Stimulated activated CD4-positive, alpha-beta T cell treated with anti-CD3 and anti-CD28 coated beads, Interleukin-15, amount 100 ng/mL, for 48 hours (primary cell): Measurements from ENCODE around the gene NGEF.

Experiments
- DNase-seq, 2 donors: peaks; one replicate each; pipeline ENCODE4 v3.0.0-alpha.2; 2020; ENCODE audit warnings: low read depth in 2 of 2

The NGEF gene

DNA sequence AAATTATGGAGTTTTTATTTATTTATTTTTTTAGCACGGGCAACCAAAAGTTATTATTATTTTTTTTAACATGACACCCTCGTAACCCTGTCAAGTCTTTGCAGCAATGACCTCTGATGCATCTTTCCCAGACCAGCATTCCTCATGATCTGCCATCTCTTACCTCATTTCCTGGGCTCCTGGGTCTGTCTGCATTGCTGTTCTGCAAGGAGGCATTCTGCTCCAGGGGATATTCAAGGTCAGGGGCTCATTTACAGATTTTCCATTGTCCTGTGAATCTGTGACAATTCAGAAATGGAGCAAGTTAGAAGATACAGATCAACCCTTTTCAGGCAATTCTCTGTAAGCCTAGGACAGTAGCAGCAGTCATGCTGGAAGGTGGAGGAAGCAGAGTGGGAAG lies 43.0 kb downstream of the NGEF start:
- no peak for DNase-seq

GRCh38 chr2:232967474-232967873 lies 45.6 kb downstream of the NGEF start:
- no peak for DNase-seq

DNA sequence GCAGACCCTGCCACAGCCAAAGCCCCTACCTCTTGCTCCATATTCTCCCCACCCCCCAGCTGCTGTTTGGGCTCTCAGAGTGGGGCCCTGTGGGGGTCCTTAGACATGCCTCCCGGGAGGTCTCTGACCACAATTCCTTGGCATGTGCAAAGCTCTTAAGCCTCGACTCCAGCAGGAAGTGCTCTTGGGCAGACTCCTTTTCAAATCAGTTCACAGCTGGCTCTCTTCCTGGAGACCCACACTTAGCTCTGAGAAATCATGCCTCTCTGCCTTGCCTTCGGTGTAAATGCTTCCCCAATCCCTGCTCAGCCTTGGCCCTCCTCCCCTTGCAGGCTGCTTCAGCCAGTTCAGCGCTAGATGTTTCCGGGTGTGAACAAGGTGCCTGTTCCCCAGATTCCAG lies 46.9 kb downstream of the NGEF start:
- no peak for DNase-seq

DNA sequence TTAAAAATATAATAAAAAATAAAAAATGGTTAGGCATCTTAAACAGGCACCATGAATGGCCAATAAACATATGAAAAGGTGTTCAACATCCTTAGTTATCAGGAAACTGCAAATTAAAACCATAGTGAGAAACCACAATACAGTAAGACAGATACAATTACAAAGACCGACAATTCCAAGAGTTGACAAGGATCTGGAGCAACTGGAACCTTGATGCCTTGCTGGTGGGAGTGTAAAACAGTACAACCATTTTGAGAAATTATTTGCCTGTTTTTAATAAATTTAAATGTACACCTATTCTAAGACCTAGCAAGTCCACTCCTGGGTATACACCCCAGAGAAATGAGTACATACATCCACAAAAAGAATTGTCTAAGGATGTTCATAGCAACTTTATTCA lies 49.1 kb downstream of the NGEF start:
- DNase-seq, result no peak

DNA sequence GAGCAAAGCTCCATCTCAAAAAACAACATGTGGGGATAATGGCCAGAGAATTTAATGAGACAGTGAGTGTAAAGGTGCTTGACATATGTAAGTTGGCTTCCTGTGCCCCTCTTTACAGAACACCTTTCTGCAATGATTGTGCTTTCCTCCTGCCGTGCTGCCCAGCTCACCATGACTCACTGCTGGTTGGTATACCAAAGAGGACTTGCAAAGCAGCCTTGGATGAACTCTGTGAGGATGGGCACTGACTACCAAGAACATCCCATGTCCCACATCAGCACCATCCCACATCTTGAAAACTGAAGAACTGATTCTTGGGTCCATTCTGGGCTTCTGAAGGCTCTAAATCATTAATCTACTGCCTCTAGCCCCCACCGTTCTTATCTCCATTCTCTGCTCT lies 52.2 kb downstream of the NGEF start:
- DNase-seq, result no peak

GRCh38 chr2:232959139-232959538 lies 53.9 kb downstream of the NGEF start:
- no peak for DNase-seq

DNA sequence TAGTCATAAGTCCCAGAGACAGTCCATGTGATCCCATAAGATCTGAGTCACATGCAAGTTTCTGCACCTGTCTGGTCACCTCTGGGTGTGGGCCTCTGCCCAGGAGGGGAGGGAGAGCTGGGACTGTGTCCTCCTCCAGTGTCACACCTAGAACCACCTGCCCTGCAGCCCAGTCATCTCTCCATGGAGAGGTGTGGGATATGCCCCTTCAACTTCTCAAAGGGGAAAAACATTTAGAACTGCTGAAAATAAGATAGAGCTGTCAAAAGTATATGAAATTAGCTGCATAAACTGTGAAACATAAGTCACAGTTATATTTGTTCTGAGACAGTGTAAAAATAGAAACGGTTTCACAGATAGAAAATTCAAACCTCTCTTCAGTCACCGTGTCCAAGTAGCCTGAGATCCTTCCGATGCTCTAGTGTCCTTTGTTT lies 55.4 kb downstream of the NGEF start:
- no peak for DNase-seq

DNA sequence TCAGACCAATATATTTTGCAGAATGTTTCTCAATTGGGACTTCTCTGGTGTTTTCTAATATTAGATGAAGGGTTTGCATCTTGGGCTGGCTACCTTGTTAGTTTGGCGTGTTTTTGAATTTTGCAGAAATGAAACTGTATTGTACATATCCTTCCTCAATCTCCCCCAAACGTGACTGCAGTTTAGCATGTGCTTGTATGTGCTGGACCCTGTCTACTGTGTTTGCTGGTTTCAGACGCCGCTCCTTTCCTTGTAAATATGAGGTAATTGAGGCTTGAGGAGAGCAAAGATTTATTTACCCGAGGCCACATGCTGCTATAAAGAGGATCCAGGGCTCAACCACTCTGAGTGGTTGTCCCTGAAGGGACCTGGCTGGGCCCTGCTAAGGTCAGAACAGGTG lies 57.2 kb downstream of the NGEF start:
- no peak for DNase-seq

GRCh38 chr2:232954691-232955090 lies 58.4 kb downstream of the NGEF start:
- DNase-seq, result no peak

GRCh38 chr2:232951891-232952290 lies 61.2 kb downstream of the NGEF start:
- DNase-seq, result no peak

DNA sequence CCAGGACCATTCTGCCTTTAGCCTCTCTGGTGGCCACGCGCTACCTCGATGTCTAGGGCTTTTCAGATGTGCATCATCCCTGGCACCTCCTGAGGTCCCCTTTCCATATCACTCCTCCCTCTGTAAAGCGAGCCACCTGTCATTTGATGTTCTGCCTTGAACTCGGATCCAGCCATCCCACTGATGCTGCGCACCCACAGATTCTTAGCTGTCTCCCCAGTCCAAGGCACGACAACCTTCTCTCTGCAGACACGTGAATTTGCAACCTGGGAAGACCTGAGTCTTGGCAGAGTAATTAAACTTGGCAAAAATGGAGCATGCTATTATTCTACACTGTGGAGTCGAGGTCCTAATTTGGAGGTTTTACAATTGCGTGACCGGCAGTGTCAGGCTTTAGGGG lies 61.9 kb downstream of the NGEF start:
- DNase-seq, result no peak

DNA sequence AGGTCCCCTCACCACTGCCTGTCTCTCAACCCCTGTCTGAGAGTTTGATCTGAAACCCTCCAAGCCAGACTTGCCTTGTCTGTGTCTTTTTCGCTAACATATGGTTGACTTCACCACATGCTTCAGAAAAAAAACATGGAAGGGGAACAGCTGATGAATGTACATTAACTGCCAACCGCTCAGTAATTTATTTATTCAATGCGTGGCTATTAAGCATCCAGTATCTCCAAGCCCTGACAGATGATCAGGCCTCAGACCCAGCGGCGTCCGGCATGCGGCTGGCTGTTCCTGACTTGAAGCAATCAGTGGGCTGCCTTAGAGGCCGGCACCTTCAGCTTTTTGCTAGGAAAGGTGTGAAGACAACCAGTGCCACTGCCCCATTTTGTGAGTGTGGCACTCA lies 62.3 kb downstream of the NGEF start:
- no peak for DNase-seq

- DNase-seq, result no peak
Measured at GRCh38 chr2:232949016-232949415, 64.0 kb downstream of the NGEF start.

DNA sequence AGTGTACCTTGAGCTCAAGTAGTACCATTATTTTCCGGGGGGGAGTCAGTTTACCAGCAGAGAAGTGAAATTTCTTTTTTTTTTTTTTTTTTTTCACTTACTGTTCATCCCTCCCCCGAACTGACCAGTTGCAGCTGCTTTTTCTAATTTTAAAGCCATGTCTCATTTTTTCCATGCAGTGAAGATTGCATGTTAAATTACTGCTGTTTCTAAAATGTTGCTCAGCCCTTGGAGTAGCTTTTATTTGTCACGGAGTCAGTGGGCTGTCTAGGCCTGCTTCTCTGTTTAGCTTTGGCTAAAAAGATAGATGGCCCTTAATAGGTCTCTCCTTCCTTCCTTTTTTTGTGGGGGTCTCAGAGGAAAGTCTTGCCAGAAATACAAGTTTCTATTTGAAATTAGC lies 70.2 kb downstream of the NGEF start:
- no peak for DNase-seq

- no peak for DNase-seq
Measured at GRCh38 chr2:232941912-232942594, 71.0 kb downstream of the NGEF start.

DNA sequence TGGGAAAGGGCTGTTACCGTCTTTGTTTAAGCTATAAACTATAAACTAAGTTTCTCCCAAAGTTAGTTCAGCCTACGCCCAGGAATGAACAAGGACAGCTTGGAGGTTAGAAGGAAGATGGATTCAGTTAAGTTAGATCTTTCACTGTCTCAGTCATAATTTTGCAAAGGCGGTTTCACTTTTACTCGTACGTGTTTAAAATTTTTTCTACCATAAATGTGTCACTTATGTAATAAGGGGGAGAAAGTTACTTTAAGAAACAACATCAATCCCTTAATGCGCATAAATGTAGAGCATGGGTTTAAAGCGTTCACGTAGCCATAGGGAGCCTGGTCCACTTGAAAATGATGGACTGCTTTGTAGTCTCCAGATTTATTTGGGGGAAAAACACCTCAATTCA lies 71.7 kb downstream of the NGEF start:
- no peak for DNase-seq

DNA sequence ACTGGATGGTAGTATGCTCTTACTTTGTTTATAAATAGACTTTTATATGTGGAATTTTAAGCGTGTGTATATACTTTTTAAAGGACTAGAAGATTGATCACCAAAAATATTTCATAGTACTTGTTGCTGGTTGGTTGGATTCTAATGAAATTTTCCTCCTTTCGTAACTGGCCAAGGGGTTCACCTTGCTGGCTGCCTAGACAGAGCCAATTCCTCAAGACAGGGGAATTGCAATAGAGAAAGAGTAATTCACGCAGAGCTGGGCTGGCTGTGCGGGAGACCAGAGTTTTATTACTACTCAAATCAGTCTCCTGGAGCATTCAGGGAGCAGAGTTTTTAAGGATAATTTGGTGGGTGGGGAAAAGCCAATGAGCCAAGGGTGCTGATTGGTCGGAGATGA lies 72.3 kb downstream of the NGEF start:
- DNase-seq, result no peak

DNA sequence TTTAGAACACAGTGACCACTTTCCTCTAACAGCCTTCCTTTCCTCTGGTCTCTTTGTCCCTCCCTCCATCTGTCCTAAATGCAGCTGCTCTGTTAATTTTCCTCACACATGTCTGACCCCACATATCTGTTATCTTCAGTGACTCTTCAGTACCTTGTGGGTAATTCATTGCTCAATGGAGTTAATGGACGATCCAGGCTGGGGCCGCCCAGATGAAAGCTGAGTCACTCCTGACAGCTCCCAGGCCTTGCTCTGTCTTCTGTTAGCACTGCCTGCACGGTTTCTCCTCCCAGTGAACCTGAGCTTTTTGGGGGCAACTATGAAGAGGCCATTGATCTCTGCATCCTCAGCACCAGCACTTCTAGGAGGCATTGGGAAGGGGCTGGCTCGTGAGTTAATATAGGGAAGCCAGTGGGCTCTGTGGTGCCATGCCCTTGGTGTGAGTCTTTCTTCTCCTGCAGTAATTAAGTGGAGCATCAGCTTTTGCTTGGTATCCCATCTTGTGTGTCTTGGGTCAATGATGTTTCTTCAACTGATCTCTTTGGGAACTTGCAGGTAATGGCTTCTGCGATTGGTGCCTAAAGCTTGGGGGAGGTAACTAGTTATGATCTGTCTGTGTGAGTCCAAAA lies 75.7 kb downstream of the NGEF start:
- DNase-seq, result no peak

DNA sequence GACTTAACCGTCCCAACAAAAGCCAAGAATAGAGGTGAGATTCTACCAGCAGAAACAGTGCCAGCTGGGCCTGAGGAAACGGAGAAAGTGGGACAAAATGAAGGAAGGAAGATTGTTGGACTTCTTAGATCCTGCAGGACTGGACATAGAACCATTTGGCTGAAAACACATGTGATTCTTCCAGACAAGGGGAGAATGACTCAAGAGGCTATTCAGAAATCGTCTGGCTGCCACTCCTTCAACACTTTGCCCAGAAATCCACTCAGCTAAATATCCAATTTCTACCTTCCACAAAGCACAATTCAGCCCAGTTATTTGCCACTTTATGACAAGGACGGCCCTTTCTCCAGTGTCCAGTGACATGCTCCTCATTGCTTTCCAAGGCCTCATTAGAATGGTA lies 81.4 kb downstream of the NGEF start:
- no peak for DNase-seq

DNA sequence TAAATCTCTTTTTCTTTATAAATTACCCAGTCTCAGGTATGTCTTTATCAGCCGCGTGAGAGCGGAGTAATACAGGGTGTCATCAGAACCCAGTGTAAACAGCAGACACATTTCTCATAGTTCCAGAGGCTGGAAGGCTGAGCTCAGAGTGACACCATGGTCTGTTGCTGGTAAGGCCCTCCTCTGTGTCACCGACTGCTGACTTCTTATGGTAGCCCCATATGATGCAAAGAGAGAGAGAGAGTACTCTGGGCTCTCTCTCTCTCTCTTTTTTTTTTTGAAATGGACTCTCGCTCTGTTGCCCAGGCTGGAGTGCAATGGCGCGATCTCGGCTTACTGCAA lies 83.0 kb downstream of the NGEF start:
- DNase-seq, result no peak

DNA sequence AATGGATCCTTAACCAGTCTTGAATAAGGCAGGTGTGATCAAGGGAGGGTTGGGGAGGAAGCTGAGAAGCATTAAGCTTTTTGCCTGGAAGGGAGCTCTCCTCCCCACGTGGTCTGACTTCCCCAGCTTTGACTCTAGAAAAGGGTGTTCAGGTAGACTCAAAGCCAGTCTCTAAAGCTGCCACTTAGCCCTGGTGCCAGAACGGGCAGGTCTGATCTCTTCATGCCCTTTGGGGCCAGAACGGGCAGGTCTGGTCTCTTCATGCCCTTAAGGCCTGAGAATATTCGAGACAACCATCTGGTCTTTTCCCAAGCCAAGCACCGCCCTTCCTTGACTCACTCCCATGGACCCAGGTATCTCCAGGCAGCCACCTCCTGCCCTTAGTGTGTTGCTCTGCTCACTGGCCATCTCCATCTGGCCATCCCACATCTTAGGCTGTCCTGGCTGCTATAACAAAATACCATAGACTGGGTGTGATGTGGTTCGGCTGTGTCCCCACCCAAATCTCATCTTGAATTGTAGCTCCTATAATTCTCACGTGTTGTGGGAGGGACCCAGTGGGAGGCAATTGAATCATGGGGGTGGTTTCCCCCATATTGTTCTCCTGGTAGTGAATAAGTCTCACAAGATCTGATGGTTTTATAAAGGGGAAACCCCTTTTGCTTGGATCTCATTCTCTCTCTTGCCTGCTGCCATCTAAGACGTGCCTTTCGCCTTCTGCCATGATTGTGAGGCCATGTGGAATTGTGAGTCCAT lies 83.6 kb downstream of the NGEF start:
- DNase-seq, result no peak

GRCh38 chr2:232928551-232929302 lies 84.3 kb downstream of the NGEF start:
- DNase-seq, result no peak
